ENCODE measurements around the gene PRKCH.
A peak's percentile ranks its signal among the peaks of the same experiment; 100 is the strongest.

Gene PRKCH

GRCh38 chr14:61460718-61461611 is 139.6 kb downstream of the PRKCH start:
- Histone ChIP-seq H2BK15ac (ENCODE audit: low read depth, poor library complexity, severe bottlenecking) (no peak overlapping the region), H3K18ac (ENCODE audit: low read depth in 1 of 2, low read length in 2 of 2) (no peak overlapping the region), H3K9me3 (ENCODE audit: control insufficient read depth, low read length) (no peaks in the 10 kb centered on the region), H3K23ac (ENCODE audit: low read length in 2 of 2) (no peak overlapping the region), H3K79me1 (replicated peaks; ENCODE audit: low read length, poor library complexity, severe bottlenecking) (peaks cover 10% of the 10 kb centered on the region), H2BK120ac (ENCODE audit: low read depth, low read length) (no peak overlapping the region), H3K9ac (ENCODE audit: low read length) (peak overlapping the region; percentile 19), H3K27ac (ENCODE audit: low read length, poor library complexity, severe bottlenecking) (no peak overlapping the region), H4K91ac (ENCODE audit: low read length) (no peak overlapping the region), H4K8ac (ENCODE audit: low read length) (no peak overlapping the region), H2AK5ac (ENCODE audit: low read length, severe bottlenecking) (peak overlapping the region; percentile 10), H3K4me1 (ENCODE audit: control insufficient read depth, insufficient read depth, low read depth, low read length) (peaks cover 11% of the 10 kb centered on the region), H2AFZ (ENCODE audit: low read depth, low read length) (no peak overlapping the region), H2BK5ac (ENCODE audit: low read depth, low read length, poor library complexity, severe bottlenecking) (no peak overlapping the region), H3K14ac (ENCODE audit: low read length in 2 of 2) (no peak overlapping the region), H3K4me2 (ENCODE audit: low read length, poor library complexity, severe bottlenecking) (no peak overlapping the region), H3K4me3 (ENCODE audit: insufficient read depth in 1 of 2, low read depth in 1 of 2, low read length in 2 of 2) (no peak overlapping the region), H3K4ac (ENCODE audit: low read depth in 1 of 2, low read length in 2 of 2) (no peak overlapping the region), H3K36me3 (ENCODE audit: control insufficient read depth in 1 of 2, insufficient read depth in 2 of 2, low read depth in 1 of 2, low read length in 2 of 2) (no peaks in the 10 kb centered on the region), H3K27me3 (ENCODE audit: control insufficient read depth in 1 of 2, insufficient read depth in 1 of 2, low read length in 2 of 2) (no peaks in the 10 kb centered on the region), H2BK12ac (ENCODE audit: low read length in 2 of 2) (peak overlapping the region in 1 of 2 experiments; percentile 4)
- WGBS = 87% methylated on average over 13 of the region's 15 CpGs
- DNase-seq = no peak

GRCh38 chr14:61461808-61462275 is 140.5 kb downstream of the PRKCH start:
- 80% methylated on average over 5 of the region's 7 CpGs for WGBS
- Histone ChIP-seq H2AK5ac (ENCODE audit: low read length, severe bottlenecking) (peak overlapping the region; percentile 57), H4K91ac (ENCODE audit: low read length) (no peak overlapping the region)

GRCh38 chr14:61462566-61463193 is 141.3 kb downstream of the PRKCH start:
- Histone ChIP-seq H4K8ac (ENCODE audit: low read length) (no peak overlapping the region), H3K9ac (ENCODE audit: low read length) (peak overlapping the region; percentile 60), H3K27ac (ENCODE audit: low read length, poor library complexity, severe bottlenecking) (peak overlapping the region; percentile 67), H3K14ac (ENCODE audit: low read length in 2 of 2) (no peak overlapping the region), H3K9me3 (ENCODE audit: control insufficient read depth, low read length) (no peaks in the 10 kb centered on the region), H3K18ac (ENCODE audit: low read depth in 1 of 2, low read length in 2 of 2) (no peak overlapping the region), H3K23ac (ENCODE audit: low read length in 2 of 2) (no peak overlapping the region), H2AFZ (ENCODE audit: low read depth, low read length) (no peak overlapping the region), H2AK5ac (ENCODE audit: low read length, severe bottlenecking) (peak overlapping the region; percentile 76), H2BK12ac (ENCODE audit: low read length in 2 of 2) (peak overlapping the region in 1 of 2 experiments; percentile 67), H2BK5ac (ENCODE audit: low read depth, low read length, poor library complexity, severe bottlenecking) (no peak overlapping the region), H3K79me1 (replicated peaks; ENCODE audit: low read length, poor library complexity, severe bottlenecking) (peaks cover 11% of the 10 kb centered on the region), H3K27me3 (ENCODE audit: control insufficient read depth in 1 of 2, insufficient read depth in 1 of 2, low read length in 2 of 2) (no peaks in the 10 kb centered on the region), H2BK120ac (ENCODE audit: low read depth, low read length) (no peak overlapping the region), H3K4ac (ENCODE audit: low read depth in 1 of 2, low read length in 2 of 2) (no peak overlapping the region), H3K4me1 (ENCODE audit: control insufficient read depth, insufficient read depth, low read depth, low read length) (peaks cover 17% of the 10 kb centered on the region), H4K91ac (ENCODE audit: low read length) (no peak overlapping the region), H3K36me3 (ENCODE audit: control insufficient read depth in 1 of 2, insufficient read depth in 2 of 2, low read depth in 1 of 2, low read length in 2 of 2) (no peaks in the 10 kb centered on the region), H3K4me2 (ENCODE audit: low read length, poor library complexity, severe bottlenecking) (no peak overlapping the region), H3K4me3 (ENCODE audit: insufficient read depth in 1 of 2, low read depth in 1 of 2, low read length in 2 of 2) (peak overlapping the region in 1 of 2 experiments; percentile 23), H2BK15ac (ENCODE audit: low read depth, poor library complexity, severe bottlenecking) (no peak overlapping the region)
- DNase-seq = peak; percentile 74
- WGBS = 2% methylated on average over 3 of the region's 4 CpGs

More at GRCh38 chr14:61461808-61462275, 140.5 kb downstream of the PRKCH start:
- H3K4me3 ChIP-seq (ENCODE audit: insufficient read depth in 1 of 2, low read depth in 1 of 2, low read length in 2 of 2) = no peak overlapping the region
- H3K18ac ChIP-seq (ENCODE audit: low read depth in 1 of 2, low read length in 2 of 2) = no peak overlapping the region
- peaks cover 13% of the 10 kb centered on the region for H3K79me1 ChIP-seq (replicated peaks; ENCODE audit: low read length, poor library complexity, severe bottlenecking)
- H4K8ac ChIP-seq (ENCODE audit: low read length) = peak overlapping the region; percentile 61
- no peak overlapping the region for H3K4me2 ChIP-seq (ENCODE audit: low read length, poor library complexity, severe bottlenecking)
- no peaks in the 10 kb centered on the region for H3K36me3 ChIP-seq (ENCODE audit: control insufficient read depth in 1 of 2, insufficient read depth in 2 of 2, low read depth in 1 of 2, low read length in 2 of 2)
- peak overlapping the region; percentile 19 for H3K9ac ChIP-seq (ENCODE audit: low read length)
- H3K23ac ChIP-seq (ENCODE audit: low read length in 2 of 2) = no peak overlapping the region
- DNase-seq = peak; percentile 80
- H3K27me3 ChIP-seq (ENCODE audit: control insufficient read depth in 1 of 2, insufficient read depth in 1 of 2, low read length in 2 of 2) = no peaks in the 10 kb centered on the region
- H2AFZ ChIP-seq (ENCODE audit: low read depth, low read length) = no peak overlapping the region
- peak overlapping the region; percentile 67 for H3K27ac ChIP-seq (ENCODE audit: low read length, poor library complexity, severe bottlenecking)
- no peak overlapping the region for H3K4ac ChIP-seq (ENCODE audit: low read depth in 1 of 2, low read length in 2 of 2)
- peaks cover 14% of the 10 kb centered on the region for H3K4me1 ChIP-seq (ENCODE audit: control insufficient read depth, insufficient read depth, low read depth, low read length)
- H3K9me3 ChIP-seq (ENCODE audit: control insufficient read depth, low read length) = no peaks in the 10 kb centered on the region
- H2BK5ac ChIP-seq (ENCODE audit: low read depth, low read length, poor library complexity, severe bottlenecking) = no peak overlapping the region
- H2BK15ac ChIP-seq (ENCODE audit: low read depth, poor library complexity, severe bottlenecking) = no peak overlapping the region
- peak overlapping the region in 1 of 2 experiments; percentile 80 for H2BK12ac ChIP-seq (ENCODE audit: low read length in 2 of 2)
- H3K14ac ChIP-seq (ENCODE audit: low read length in 2 of 2) = no peak overlapping the region
- no peak overlapping the region for H2BK120ac ChIP-seq (ENCODE audit: low read depth, low read length)

- H2BK12ac ChIP-seq (ENCODE audit: low read length in 2 of 2) = no peak overlapping the region
- no peaks in the 10 kb centered on the region for H3K27me3 ChIP-seq (ENCODE audit: control insufficient read depth in 1 of 2, insufficient read depth in 1 of 2, low read length in 2 of 2)
- H3K14ac ChIP-seq (ENCODE audit: low read length in 2 of 2) = no peak overlapping the region
- no peak for DNase-seq
- WGBS = 90% methylated on average over 2 of the region's 3 CpGs
- H3K79me1 ChIP-seq (replicated peaks; ENCODE audit: low read length, poor library complexity, severe bottlenecking) = peaks cover 11% of the 10 kb centered on the region
- no peaks in the 10 kb centered on the region for H3K36me3 ChIP-seq (ENCODE audit: control insufficient read depth in 1 of 2, insufficient read depth in 2 of 2, low read depth in 1 of 2, low read length in 2 of 2)
- no peak overlapping the region for H3K4me3 ChIP-seq (ENCODE audit: insufficient read depth in 1 of 2, low read depth in 1 of 2, low read length in 2 of 2)
- H3K4me1 ChIP-seq (ENCODE audit: control insufficient read depth, insufficient read depth, low read depth, low read length) = peaks cover 17% of the 10 kb centered on the region
- H4K8ac ChIP-seq (ENCODE audit: low read length) = no peak overlapping the region
- H2BK120ac ChIP-seq (ENCODE audit: low read depth, low read length) = no peak overlapping the region
- no peak overlapping the region for H3K23ac ChIP-seq (ENCODE audit: low read length in 2 of 2)
- H2AK5ac ChIP-seq (ENCODE audit: low read length, severe bottlenecking) = no peak overlapping the region
- no peak overlapping the region for H3K4me2 ChIP-seq (ENCODE audit: low read length, poor library complexity, severe bottlenecking)
- no peak overlapping the region for H3K4ac ChIP-seq (ENCODE audit: low read depth in 1 of 2, low read length in 2 of 2)
- no peak overlapping the region for H3K18ac ChIP-seq (ENCODE audit: low read depth in 1 of 2, low read length in 2 of 2)
- no peak overlapping the region for H2BK5ac ChIP-seq (ENCODE audit: low read depth, low read length, poor library complexity, severe bottlenecking)
- no peak overlapping the region for H2AFZ ChIP-seq (ENCODE audit: low read depth, low read length)
- H3K27ac ChIP-seq (ENCODE audit: low read length, poor library complexity, severe bottlenecking) = no peak overlapping the region
- H2BK15ac ChIP-seq (ENCODE audit: low read depth, poor library complexity, severe bottlenecking) = no peak overlapping the region
- H4K91ac ChIP-seq (ENCODE audit: low read length) = no peak overlapping the region
- peak overlapping the region; percentile 60 for H3K9ac ChIP-seq (ENCODE audit: low read length)
- H3K9me3 ChIP-seq (ENCODE audit: control insufficient read depth, low read length) = no peaks in the 10 kb centered on the region
Measured at GRCh38 chr14:61463664-61464285, 142.4 kb downstream of the PRKCH start.

Data from mesenchymal stem cell (in vitro differentiated cells and primary cell).